Esophagus muscularis mucosa (tissue), 4 donors: ENCODE measurements around the gene POM121. TPM values are rescaled to one million over a fixed set of nuclear protein-coding genes. Genes with fewer than 3 reads are reported as not detected.
"Not testable (repeated sequence)": the region's sequence is repeated elsewhere in the genome, so short reads cannot be mapped to it uniquely, and the experiment has no call there.

Experiments
- DNase-seq: peaks from one replicate; pipeline ENCODE4 v3.0.0-alpha.2; 2017; ENCODE audit errors: extremely low spot score
- H3K27ac ChIP-seq, 4 donors: fragments of 200-600 bp; sonication (generic); replicated peaks in 1 of 4; 1 replicate in 3 of 4; 2 replicates in 1 of 4; pipeline ENCODE4 v1.5.1; 2016 to 2019; ENCODE audit warnings: mild to moderate bottlenecking in 1 of 4
- H3K27me3 ChIP-seq, 4 donors: fragments of 200-600 bp; sonication (generic); one replicate each; pipeline versions ENCODE4 v1.5.1 to v1.6.0; 2016 to 2019
- H3K36me3 ChIP-seq, 4 donors: fragments of 200-600 bp; sonication (generic); one replicate each; pipeline ENCODE4 v1.5.1; 2016 to 2019
- H3K4me1 ChIP-seq, 4 donors: fragments of 200-600 bp; sonication (generic); one replicate each; pipeline ENCODE4 v1.5.1; 2016 to 2019
- H3K4me3 ChIP-seq, 4 donors: fragments of 200-600 bp; sonication (generic); 1 replicate in 2 of 4; 2 replicates in 2 of 4; pipeline ENCODE4 v1.5.1; 2016 to 2019; ENCODE audit warnings: mild to moderate bottlenecking in 4 of 4, moderate library complexity in 1 of 4
- H3K9me3 ChIP-seq, 4 donors: fragments of 200-600 bp; sonication (generic); 1 replicate in 3 of 4; 2 replicates in 1 of 4; pipeline ENCODE4 v1.5.1; 2016 to 2019
- WGBS: methylation state at CpG from one replicate; pipeline ENCODE4 v1.1.5; 2018; 5-methylcytosine and 5-hydroxymethylcytosine counted together
- intact Hi-C: fragments of 100-400 bp; cut with DNase I; formaldehyde crosslinking; loops from one replicate; pipeline ENCODE4 v1.15.1; 2023
- total RNA-seq, 4 donors: library from RNA; depleted of rRNA; stranded (reverse); fragments of >200 nt; gene quantifications; one replicate each; pipeline versions ENCODE4 v1.1.0 to v1.2.1, GENCODE V29; 2016

Gene POM121
- total RNA-seq, 4 donors from 2014 or later = 15.6 to 26.2 (median 17.2) TPM

GRCh38 chr7:72960626-72961345 is 35.9 kb downstream of the POM121 start:
- intact Hi-C loops, H3K27me3 ChIP-seq, H3K27ac ChIP-seq, DNase-seq, H3K4me1 ChIP-seq, H3K4me3 ChIP-seq, H3K9me3 ChIP-seq, H3K36me3 ChIP-seq: not testable (repeated sequence)
- no CpG with 5 or more reads among the region's 20 CpGs for WGBS

GRCh38 chr7:72961346-72961650 is 36.4 kb downstream of the POM121 start:
- H3K4me1 ChIP-seq, H3K4me3 ChIP-seq, DNase-seq, H3K27ac ChIP-seq, H3K36me3 ChIP-seq, intact Hi-C loops, H3K9me3 ChIP-seq, H3K27me3 ChIP-seq: not testable (repeated sequence)
- WGBS = no CpG with 5 or more reads among the region's 9 CpGs

GRCh38 chr7:72963056-72963455 is 38.2 kb downstream of the POM121 start:
- H3K27ac ChIP-seq, H3K9me3 ChIP-seq, H3K36me3 ChIP-seq, H3K27me3 ChIP-seq, H3K4me3 ChIP-seq, intact Hi-C loops, DNase-seq, H3K4me1 ChIP-seq: not testable (repeated sequence)
- WGBS = no CpG with 5 or more reads among the region's 8 CpGs

GRCh38 chr7:72965186-72965975 is 40.5 kb downstream of the POM121 start:
- H3K27ac ChIP-seq, H3K9me3 ChIP-seq, DNase-seq, H3K4me1 ChIP-seq, H3K27me3 ChIP-seq, H3K36me3 ChIP-seq, intact Hi-C loops, H3K4me3 ChIP-seq: not testable (repeated sequence)
- WGBS = no CpG with 5 or more reads among the region's 31 CpGs

- intact Hi-C loops, H3K36me3 ChIP-seq, H3K4me3 ChIP-seq, H3K27me3 ChIP-seq, H3K4me1 ChIP-seq, H3K9me3 ChIP-seq, DNase-seq, H3K27ac ChIP-seq: not testable (repeated sequence)
- 70% methylated on average over 2 of the region's 3 CpGs for WGBS
Measured at GRCh38 chr7:72966892-72967291, 42.0 kb downstream of the POM121 start.

GRCh38 chr7:72968980-72969516 is 44.2 kb downstream of the POM121 start, which contains the start of gene TRIM74:
TSS of gene TRIM74 (minus strand) at chr7:72969466. CDS start at chr7:72966157, 3,309 bp downstream.
- H3K27ac ChIP-seq, H3K4me1 ChIP-seq, H3K27me3 ChIP-seq, H3K4me3 ChIP-seq, H3K36me3 ChIP-seq, H3K9me3 ChIP-seq, intact Hi-C loops, DNase-seq: not testable (repeated sequence)
- WGBS = no CpG with 5 or more reads among the region's 36 CpGs

- H3K4me3 ChIP-seq, DNase-seq, H3K9me3 ChIP-seq, intact Hi-C loops, H3K36me3 ChIP-seq, H3K4me1 ChIP-seq, H3K27ac ChIP-seq, H3K27me3 ChIP-seq: not testable (repeated sequence)
- 88% methylated on average over 5 of the region's 29 CpGs for WGBS
Measured at GRCh38 chr7:72969688-72970087, 44.8 kb downstream of the POM121 start.

GRCh38 chr7:72971505-72971904 is 46.6 kb downstream of the POM121 start:
- H3K36me3 ChIP-seq, H3K27me3 ChIP-seq, intact Hi-C loops, H3K4me1 ChIP-seq, H3K4me3 ChIP-seq, H3K9me3 ChIP-seq, H3K27ac ChIP-seq, DNase-seq: not testable (repeated sequence)
- no CpG with 5 or more reads among the region's 6 CpGs for WGBS

GRCh38 chr7:72974781-72975180 is 49.9 kb downstream of the POM121 start:
- H3K27me3 ChIP-seq, H3K9me3 ChIP-seq, H3K4me3 ChIP-seq, H3K4me1 ChIP-seq, H3K36me3 ChIP-seq, H3K27ac ChIP-seq, intact Hi-C loops, DNase-seq: not testable (repeated sequence)
- WGBS = no CpG with 5 or more reads among the region's 7 CpGs

- intact Hi-C loops, H3K27ac ChIP-seq, H3K27me3 ChIP-seq, H3K9me3 ChIP-seq, H3K36me3 ChIP-seq, H3K4me1 ChIP-seq, H3K4me3 ChIP-seq: not testable (repeated sequence)
- peak; percentile 8 for DNase-seq
- no CpG with 5 or more reads among the region's 55 CpGs for WGBS
Measured at GRCh38 chr7:72975656-72976286, 50.9 kb downstream of the POM121 start.

GRCh38 chr7:72976434-72976833 is 51.5 kb downstream of the POM121 start:
- H3K9me3 ChIP-seq, DNase-seq, H3K4me3 ChIP-seq, H3K36me3 ChIP-seq, H3K27me3 ChIP-seq, H3K27ac ChIP-seq, intact Hi-C loops, H3K4me1 ChIP-seq: not testable (repeated sequence)
- no CpG with 5 or more reads among the region's 12 CpGs for WGBS

GRCh38 chr7:72980382-72980781 is 55.5 kb downstream of the POM121 start:
- H3K27me3 ChIP-seq, H3K4me1 ChIP-seq, H3K36me3 ChIP-seq, H3K9me3 ChIP-seq, DNase-seq, intact Hi-C loops, H3K4me3 ChIP-seq, H3K27ac ChIP-seq: not testable (repeated sequence)
- no CpG with 5 or more reads among the region's 6 CpGs for WGBS
